IPS DF 19.7 (cell line): ENCODE data around the gene ITGAL.
A peak's percentile ranks its signal among the peaks of the same experiment; 100 is the strongest.

Experiments used
- DNase-seq: peaks from one replicate; pipeline ENCODE4 v3.0.0-alpha.2; 2013; ENCODE audit warnings: low read depth, low spot score

The ITGAL gene

DNA sequence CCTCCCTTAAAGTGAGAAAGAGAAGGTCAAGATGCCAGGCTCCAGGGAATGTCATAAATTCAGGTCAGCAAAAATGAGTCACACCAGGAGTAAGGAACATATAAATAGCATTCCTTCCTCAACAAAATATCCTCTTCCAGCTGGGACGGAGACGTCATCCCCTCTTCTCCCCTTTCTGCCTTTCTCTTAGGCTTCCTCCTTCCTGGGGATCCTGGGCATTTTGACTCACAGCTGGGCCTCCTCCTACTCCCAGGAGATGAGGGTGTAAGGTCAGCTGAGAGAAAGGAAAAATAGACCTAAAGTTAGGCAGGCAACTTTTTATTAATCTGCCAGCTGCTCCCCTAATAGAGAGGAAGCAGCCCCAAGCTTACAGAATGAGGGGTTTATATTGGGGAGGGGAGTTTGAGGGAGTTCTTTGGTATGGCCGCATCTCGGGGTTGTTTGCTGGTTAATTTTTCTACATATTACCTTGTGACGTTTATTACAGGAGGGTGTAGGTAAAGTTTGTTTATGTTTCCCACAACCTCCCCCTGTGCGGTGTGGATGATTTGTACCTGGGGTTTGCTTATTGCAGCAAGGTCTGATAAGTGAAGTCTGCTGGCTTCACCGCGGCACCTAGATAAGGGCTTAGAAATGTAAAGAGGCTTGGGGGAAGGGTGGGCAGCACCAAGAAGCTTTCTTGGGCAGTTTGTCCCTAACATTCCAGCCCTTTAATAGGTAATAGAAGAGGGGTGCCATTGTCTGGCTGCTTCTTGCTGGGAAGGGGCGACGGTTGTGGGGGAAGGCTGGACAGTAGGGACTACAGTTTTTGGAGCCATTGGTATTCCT lies 69.2 kb downstream of the ITGAL start:
- no peak for DNase-seq

DNA sequence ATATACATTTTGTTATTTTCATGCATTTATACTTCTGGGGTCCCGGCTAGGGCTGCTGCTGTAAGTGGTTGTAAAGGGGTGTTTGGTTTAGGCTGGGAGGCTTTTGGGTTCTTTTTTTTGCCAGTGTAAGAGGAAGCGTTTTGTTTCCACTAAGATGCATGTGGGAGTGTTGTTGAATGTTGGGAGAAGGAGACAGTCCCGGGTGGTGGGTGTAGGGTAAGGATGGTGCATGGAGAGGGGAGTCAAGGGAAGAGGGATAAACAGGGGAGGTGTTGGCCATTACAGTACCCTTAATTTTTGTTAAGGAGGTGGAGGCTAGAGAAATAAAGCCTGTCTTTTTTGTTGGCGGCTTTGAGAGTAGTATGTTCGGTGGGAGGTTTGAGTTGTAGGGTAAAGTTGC lies 70.5 kb downstream of the ITGAL start:
- DNase-seq: no peak

DNA sequence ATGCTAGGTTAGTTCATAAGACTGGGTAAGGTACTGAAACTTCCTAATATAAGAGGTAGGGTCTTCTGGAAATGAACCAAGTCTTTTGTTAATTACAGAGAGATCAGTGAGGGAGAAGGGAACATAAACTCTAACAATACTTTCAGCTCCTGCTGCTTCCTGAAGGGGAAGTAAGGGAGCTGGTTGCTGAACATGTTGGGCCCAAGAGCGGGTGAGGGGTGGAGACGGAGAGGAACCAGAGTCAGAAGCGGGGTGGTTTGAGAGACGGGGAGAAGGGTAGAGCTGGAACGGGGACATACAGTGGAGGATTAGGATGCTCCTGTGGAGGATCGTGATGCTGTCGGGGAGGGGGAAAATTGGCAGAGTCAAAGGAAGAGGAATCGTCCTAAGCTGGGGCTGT lies 73.6 kb downstream of the ITGAL start:
- DNase-seq: no peak

DNA sequence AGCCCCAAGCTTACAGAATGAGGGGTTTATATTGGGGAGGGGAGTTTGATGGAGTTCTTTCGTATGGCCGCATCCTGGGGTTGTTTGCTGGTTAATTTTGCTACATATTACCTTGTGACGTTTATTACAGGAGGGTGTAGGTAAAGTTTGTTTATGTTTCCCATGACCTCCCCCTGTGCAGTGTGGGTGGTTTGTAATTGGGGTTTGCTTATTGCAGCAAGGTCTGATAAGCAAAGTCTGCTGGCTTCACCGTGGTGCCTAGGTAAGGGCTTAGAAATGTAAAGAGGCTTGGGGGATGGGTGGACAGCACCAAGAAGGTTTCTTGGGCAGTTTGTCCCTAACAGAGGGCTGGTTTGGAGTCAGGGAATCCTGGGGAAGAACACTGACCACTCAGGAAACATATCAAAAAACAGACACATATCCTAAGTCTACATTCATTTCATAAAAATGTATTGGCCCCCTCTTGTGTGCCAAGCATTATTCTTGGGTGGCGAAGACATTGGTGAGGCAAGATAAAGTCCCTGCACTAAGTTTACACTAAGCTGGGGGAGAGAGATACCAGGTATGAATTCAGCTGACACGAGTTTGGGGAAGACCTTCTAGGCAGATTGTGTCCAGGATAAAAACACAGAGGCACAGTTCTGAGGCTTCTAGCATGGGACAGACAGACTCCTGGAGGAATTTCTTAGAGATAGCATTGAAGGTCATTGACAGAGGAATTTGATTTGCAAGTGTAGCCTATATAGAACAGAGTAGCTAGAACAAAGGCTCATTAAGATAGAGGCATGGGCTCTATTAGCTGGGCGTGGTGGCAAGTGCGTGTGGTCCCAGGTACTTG lies 76.1 kb downstream of the ITGAL start:
- no peak for DNase-seq

DNA sequence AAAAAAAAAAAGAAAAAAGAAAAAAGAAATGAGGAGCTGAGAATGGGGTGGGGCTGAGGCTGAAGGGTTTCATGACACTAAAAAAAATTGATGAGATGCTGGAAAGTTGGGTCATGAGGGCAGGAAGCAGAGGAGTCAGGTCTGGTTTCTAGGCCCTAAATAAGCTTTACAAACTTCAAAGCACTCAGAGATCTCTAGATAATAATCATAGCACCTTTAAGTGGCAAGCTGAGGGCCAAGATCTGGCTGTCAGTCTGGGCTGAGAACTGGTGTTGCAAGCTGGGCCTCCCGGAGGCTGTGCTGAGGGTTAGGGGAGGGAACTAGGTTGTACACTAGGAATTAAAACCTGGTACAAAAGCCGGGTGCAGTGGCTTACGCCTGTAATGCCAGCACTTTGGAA lies 79.2 kb downstream of the ITGAL start:
- no peak for DNase-seq

DNA sequence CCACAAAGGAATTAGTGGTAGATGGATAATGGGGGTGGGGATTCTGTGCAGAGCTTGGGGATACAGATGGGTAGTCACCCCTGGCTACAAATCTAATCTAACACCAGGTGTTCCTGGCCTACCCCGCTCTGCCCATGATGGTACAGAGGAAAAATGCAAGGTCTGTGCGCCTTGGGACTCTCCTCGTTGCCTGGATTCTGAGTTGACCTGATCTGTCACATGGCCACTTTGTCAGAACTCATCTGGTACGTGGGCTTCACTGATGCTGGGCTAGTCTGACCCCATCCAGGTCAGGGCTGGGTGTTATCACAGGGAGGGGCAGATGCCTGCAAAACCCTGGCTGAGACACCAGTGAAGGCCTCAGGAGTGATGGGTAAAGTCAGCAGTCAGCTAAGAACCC lies 80.4 kb downstream of the ITGAL start:
- no peak for DNase-seq

DNA sequence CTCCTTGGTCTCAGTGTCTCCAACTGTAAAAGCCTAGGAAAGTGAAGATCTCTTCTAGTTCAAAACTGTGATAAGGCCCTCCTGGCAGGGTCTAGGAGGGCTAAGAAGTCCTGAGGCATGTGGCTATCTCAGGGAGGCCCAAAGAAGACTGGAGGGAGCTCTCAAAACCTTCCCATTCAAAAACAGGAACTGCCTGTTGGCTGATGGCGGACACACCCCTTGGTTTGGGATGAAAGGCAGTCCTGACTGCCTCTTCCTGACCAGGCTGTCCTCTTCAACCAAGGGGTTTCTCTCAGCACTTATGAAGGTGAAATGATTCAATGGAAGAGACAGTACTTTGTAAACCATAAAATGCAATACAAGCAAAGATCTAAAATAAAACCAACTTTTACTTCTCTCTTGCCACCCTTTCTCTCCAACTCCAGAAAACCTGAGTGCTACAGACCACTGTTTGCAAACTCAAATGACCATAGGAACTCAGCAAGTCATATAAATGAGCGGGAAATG lies 80.9 kb downstream of the ITGAL start:
- no peak for DNase-seq

DNA sequence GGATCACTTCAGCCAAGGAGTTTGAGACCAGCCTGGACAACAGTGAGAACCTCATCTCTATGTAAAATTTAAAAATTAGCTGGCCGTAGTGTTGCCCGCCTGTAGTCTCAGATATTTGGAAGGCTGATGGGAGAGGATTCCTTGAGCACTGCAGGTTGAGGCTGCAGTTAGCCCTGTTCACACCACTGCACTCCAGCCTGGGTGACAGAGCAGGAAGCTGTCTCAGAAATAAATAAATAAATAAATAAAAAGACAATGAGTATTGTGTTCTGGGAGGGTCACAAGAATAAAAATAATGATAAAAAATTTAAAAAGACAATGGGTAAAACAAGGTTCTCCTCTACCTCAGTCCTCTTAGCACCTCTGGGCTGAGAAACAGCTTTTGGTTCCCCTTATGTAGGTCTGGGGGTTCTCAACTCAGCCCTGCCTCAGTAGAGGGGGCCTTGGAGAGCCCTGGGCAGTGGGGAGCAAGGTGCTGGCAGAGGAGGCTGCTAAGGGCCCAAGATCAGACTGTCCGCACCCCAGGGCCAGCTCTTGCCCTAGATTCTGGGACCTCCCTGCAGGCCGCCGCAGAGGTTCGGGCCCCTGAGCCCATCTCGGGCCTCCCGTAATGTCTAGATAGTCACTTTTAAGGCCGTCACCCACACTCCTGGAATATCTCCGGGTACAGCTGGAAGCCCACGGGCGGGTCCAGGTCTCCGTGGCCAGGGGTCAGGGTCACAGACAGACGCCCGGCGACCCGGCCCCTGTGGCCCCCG lies 82.2 kb downstream of the ITGAL start:
- no peak for DNase-seq

DNA sequence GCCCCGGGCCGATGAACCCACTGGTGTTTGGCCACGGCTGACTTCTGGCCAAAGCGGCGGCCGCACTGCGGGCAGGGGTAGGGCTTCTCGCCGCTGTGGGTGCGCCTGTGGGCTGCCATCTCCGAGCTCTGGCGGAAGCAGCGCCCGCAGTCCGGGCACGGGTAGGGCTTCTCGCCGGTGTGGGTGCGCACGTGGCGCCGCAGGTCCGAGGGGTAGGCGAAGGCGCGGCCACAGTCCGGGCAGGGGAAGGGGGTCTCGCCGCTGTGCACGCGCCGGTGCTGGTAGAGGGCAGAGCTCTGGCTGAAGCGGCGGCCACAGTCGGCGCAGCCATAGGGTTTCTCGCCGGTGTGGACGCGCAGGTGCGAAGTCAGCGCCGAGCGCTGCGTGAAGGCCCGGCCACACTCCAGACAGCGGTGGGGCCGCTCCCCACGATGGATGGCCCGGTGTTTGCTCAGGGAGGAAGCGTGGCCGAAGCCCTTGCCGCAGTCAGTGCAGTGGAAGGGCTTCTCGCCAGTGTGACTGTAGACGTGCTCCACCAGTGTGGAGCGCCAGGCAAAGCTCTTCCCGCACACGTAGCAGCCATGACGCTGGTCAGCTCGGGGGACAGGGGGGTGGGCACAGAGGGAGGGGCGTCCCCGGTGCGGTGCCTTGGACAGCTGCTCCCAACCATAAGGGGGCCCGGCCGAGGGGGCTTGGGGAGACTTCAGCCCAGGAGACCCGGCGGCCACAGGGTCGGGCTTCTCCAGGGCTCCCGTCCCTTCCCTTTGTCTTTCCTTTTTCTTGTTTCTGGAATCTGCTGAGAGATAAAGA lies 83.0 kb downstream of the ITGAL start:
- DNase-seq: no peak

DNA sequence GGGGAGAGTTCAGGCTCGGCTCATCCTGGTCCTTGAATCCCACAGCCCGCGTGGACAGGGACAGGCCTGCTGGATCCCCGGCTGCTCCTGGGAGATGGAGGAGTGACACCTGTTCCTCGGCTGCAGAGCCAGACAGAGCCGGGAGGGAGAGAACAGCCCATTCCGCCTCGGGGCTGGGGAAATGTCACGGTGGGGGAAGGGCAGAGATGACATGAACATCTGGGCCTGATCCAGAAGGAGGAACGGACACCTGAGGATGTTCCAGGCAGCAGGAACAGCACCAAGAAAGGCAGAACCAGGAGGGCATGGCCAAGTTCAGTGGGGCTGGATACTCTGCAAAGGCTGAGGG lies 83.6 kb downstream of the ITGAL start:
- DNase-seq: no peak

DNA sequence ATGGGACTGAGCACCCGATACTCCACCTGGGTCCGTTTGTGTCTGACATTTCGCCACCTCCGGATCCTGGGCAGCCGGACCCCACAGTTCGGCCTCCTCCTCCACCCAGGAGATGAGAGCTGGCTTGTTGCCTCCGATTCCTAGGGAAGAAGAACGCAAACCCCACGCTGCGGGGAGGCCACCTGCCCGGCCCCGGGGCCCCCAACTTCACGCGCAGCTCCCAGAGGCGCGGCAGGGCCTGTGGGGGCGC lies 85.1 kb downstream of the ITGAL start:
- DNase-seq: no peak

DNA sequence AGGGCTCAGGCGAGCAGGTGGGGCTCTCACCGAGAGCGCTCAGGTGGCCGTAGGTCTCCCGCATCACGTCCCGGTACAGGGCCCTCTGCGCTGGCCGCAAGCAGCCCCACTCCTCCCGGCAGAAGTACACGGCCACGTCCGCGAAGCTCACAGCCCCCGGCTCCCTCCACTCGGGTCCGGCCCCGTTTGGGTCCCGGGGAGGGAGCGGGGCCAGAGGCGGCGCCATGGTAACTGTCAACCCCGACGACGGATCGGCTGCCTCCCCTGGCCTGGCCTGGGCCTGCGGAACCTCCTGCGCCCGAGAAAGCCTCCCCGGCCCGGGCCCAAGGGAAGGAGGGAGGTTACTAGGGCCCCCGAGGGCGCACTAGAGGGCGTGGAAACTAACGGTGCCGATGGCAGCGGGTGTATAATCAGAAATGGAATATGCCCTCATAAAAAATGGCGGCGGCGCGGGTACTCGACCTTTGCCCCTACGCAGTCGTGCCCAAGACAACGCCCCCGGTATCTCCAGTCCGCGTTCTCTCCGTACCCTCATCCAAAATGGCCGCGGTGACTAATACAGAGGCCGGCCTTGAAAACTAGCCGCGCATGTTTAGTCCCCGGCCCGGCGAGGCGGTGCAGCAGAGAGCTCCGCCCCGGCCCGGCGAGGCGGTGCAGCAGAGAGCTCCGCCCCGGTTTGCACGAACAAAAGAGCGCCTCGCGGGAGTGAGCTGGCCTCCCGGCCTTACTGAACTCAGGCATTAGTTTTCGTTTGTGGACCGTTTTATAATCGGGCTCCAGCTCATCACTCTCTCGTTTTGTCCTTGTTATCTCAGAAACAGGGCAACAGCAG lies 85.6 kb downstream of the ITGAL start, which contains the start of gene ZNF764:
Gene ZNF764 (minus strand): TSS at position 418 of the 832 bp plus-strand sequence. CDS start 192 bp downstream, at position 226.
- peak; percentile 91 for DNase-seq

DNA sequence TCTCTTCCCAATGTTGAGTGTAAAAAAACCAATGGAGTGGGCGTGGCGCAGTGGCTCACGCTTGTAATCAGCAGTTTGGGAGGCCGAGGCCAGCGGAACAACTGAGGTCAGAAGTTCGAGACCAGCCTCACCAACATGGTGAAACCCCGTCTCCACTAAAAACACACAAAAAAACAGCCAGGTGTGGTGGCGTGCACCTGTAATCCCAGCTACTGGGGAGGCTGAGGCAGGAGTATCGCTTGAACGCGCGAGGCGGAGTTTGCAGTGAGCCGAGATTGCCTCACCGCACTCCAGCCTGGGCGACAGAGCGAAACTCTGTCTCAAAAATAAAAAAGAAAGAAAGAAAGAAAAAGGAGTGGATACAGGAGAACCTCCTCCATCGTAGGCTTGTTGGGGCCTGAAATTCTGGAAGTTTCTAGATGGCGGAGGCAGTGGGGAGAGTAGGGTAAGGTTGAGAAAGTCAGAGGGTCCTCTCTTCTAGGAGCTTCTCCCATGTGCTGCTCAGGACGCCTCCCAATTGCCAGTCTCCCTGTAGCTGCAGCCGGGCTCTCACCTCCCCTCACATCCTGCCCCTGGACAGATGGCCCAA lies 86.3 kb downstream of the ITGAL start:
- no peak for DNase-seq

DNA sequence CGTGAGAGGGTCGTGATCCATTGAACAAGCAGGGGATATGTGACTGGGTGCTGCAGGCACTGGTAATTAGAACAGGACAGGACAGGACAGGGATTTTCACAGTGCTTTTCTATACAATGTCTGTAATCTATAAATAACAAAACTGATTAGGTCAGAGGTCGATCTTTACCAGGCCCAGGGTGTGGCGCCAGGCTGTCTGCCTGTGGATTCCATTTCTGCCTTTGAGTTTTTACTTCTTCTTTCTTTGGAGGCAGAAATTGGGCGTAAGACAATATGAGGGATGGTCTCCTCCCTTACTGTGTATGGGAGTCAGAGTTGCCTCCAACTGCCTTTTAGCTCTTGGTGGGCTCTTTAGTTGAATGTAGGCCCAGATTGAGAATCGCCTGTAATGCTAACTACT lies 87.1 kb downstream of the ITGAL start:
- no peak for DNase-seq

DNA sequence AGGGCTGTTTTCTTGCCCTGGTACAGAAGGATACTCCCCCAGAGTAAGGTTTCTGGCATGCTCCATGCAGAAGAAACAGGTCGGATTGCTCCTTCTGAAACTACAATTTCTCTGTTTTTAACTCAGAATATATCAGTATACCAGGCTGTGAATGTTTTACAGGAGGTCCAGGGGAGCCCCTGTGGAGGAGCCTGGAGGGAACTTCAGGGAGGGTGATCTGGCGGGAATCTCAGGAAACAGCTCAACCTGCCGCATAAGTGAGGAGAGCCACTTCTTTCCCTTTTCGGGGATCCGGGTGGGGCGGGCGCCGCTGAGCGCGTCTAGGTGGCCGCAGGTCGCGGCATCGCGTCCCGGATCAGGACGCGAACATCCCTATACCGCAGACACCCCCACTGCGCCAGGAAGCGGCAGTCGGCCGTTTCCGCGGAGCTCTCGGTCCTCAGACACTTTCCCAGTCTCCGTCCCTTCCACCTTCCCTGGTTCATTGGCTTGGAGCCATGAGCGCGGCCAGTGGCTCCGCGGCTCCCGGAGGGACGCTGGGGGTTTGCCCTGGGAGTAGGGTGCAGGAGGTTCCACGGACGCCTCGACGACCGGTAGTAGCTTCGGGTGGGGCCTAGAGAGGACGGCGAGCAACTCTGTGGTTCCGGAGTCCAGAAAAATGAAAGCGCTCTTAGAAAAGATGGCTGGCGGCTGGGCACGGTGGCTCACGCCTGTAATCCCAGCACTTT lies 88.7 kb downstream of the ITGAL start:
- DNase-seq: no peak

DNA sequence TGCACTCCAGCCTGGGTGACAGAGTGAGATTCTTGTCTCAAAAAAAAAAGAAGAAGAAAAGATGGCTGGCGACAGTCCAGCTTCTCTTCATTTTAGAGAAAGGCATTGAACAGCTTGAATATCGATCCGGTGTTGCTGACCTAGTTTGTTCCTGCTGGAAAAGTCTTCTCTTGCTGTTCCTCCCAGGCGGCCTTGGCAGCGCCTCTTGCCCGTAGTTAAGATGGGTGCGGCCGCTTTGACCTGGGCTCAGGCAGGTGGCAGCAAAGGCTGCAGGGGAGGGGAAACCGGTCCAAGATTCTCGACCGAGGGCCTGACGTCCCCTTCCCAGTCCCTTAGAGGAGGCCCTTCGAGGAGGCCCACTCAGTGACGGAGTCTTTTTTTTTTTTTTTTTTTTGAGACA lies 89.5 kb downstream of the ITGAL start:
- DNase-seq: no peak

DNA sequence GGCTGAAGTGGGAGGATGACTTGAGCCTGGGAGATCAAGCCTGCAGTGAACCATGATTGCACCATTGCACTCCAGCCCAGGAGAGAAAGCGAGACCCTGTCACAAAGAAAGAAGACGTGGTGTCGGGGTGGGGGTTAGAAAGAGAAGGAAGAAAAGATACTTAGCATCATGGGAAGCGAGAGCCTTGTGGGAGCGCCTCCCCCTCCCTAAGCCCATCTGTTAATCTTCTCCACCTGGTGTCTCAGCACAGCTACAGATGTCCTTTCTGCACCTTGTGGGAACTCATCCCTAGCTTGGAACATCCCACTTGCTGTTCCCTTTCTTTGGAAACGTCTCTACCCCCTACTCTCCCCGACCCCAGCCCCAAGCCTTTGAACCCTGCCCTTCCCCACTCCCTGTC lies 93.0 kb downstream of the ITGAL start:
- DNase-seq: no peak

DNA sequence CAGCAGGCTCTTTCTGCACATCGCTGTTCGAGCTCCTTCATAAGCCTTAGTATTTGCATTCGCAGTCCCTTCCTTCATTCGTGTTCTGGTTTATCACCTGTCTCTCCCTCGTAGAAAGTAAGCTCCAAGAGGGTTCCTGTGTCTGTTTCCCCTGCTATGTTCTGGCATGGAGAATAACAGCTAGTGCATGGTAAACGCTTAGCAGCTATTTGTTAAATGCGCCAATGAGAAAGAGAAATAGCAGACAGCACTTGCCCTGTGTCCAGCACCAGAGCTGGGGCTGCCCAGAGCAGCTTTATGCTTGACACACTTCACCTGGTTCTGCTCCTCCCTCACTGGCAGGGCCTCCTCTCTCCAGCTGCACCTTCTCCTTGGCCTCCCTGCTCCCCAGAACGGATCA lies 93.4 kb downstream of the ITGAL start:
- no peak for DNase-seq

DNA sequence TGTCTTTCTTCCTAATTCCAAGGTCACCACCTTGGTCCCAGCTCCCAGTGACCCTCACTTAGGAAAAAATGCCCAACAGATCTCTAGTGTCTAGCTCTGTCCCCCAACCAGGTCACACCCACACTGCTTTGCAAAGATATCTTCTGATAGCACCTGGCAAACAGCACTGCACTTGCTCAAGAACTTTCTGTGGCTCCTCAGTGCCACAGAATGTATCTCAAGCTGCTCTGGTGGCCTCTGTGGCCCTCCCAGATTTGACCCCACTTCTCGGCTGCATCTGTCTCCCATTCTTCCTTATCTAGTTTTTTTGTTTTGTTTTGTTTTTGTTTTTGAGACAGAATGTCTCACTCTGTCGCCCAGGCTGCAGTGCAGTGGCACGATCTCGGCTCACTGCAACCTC lies 94.0 kb downstream of the ITGAL start:
- DNase-seq: no peak
